ENCODE measurements around the gene ATP5PD.

- TF ChIP-seq CTCF (IDR thresholded peaks at IDR 0.05) (no peak), ZFX (IDR thresholded peaks at IDR 0.05; ENCODE audit: borderline replicate concordance) (no peak)
Measured at GRCh38 chr17:75093548-75094158, 46.9 kb upstream of the ATP5PD start.
